B cell (primary cell): ENCODE data around the gene ZBED1. TPM values are rescaled to one million over a fixed set of nuclear protein-coding genes. Genes with fewer than 3 reads are reported as not detected.
A peak's percentile ranks its signal among the peaks of the same experiment; 100 is the strongest.

Experiments
- ATAC-seq: fragments of 200-7000 bp; cut with Tn5 transposase; one replicate; pipeline ENCODE4 v1.10.0; 2021; ENCODE audit warnings: low read depth, mild to moderate bottlenecking, moderate number of reproducible peaks, moderate library complexity
- CTCF ChIA-PET: fragments of 350-600 bp; sonication (Branson Sonifier 250); formaldehyde crosslinking; loops from one replicate; lab custom pipeline; 2021; ENCODE audit warnings: antibody characterized with exemption, inconsistent platforms; lab: Charles Lee
- POLR2A ChIA-PET: fragments of 350-600 bp; sonication (Branson Sonifier 250); formaldehyde crosslinking; loops from one replicate; lab custom pipeline; 2021; ENCODE audit warnings: antibody characterized with exemption; lab: Charles Lee
- DNase-seq: peaks from one replicate; pipeline ENCODE4 v3.0.0; 2013
- H2AFZ ChIP-seq: 2 replicates; pipeline ENCODE4 v1.6.1; 2012; ENCODE audit warnings: mild to moderate bottlenecking, low read depth, low read length; ENCODE audit not compliant: insufficient read depth, poor library complexity, severe bottlenecking
- H3K27ac ChIP-seq, 2 donors: 1 replicate in 1 of 2; 2 replicates in 1 of 2; pipeline ENCODE4 v1.5.1; 2012 to 2013; ENCODE audit warnings: low read length in 2 of 2, mild to moderate bottlenecking in 2 of 2, moderate library complexity in 1 of 2
- H3K27me3 ChIP-seq, 4 experiments: fragments of 200-600 bp in 1 of 4; sonication (generic) in 1 of 4; replicated peaks in 1 of 4; 1 replicate in 2 of 4; 2 replicates in 2 of 4; pipeline versions ENCODE4 v1.6.1 to v1.7.0; 2013 to 2016; ENCODE audit warnings: low read length in 3 of 4, mild to moderate bottlenecking in 2 of 4, mixed read lengths in 1 of 4, moderate library complexity in 1 of 4; ENCODE audit not compliant: insufficient read depth in 4 of 4, control insufficient read depth in 3 of 4; ENCODE audit errors: control extremely low read depth in 1 of 4
- H3K36me3 ChIP-seq, 2 experiments: replicated peaks in 1 of 2; 1 replicate in 1 of 2; 2 replicates in 1 of 2; pipeline versions ENCODE4 v1.6.1 to v1.7.1; 2013; ENCODE audit warnings: low read length in 1 of 2; ENCODE audit not compliant: insufficient read depth in 2 of 2, control insufficient read depth in 1 of 2; ENCODE audit errors: control extremely low read depth in 1 of 2, extremely low read depth in 1 of 2
- H3K4me1 ChIP-seq, 2 donors: fragments of 200-600 bp in 1 of 2; sonication (generic) in 1 of 2; 1 replicate in 1 of 2; 2 replicates in 1 of 2; pipeline versions ENCODE4 v1.5.1 to v1.6.1; 2013 to 2017; ENCODE audit warnings: low read length in 2 of 2; ENCODE audit not compliant: control insufficient read depth in 2 of 2, insufficient read depth in 2 of 2
- H3K4me2 ChIP-seq: replicated peaks from 2 replicates; pipeline ENCODE3; 2012; ENCODE audit warnings: mild to moderate bottlenecking, low read depth, low read length; ENCODE audit not compliant: poor library complexity, severe bottlenecking
- H3K4me3 ChIP-seq, 5 experiments: fragments of 200-600 bp in 1 of 5; sonication (generic) in 1 of 5; 1 replicate in 3 of 5; 2 replicates in 2 of 5; pipeline versions ENCODE4 v1.5.1 to v1.7.0; 2011 to 2016; ENCODE audit warnings: low read length in 4 of 5, mild to moderate bottlenecking in 4 of 5, low read depth in 2 of 5, control low read depth in 1 of 5, moderate library complexity in 1 of 5; ENCODE audit not compliant: insufficient read depth in 1 of 5; ENCODE audit errors: control extremely low read depth in 1 of 5, extremely low read depth in 1 of 5
- H3K79me2 ChIP-seq: fragments of 200-600 bp; sonication (generic); one replicate; pipeline ENCODE4 v1.6.0; 2016; ENCODE audit warnings: low read length; ENCODE audit not compliant: control insufficient read depth, insufficient read depth
- H3K9ac ChIP-seq: fragments of 200-600 bp; sonication (generic); 2 replicates; pipeline ENCODE4 v1.6.1; 2017; ENCODE audit warnings: mild to moderate bottlenecking, low read length, moderate library complexity
- H3K9me3 ChIP-seq, 3 donors: one replicate each; pipeline versions ENCODE4 v1.6.1 to v1.7.1; 2013; ENCODE audit warnings: low read length in 2 of 3; ENCODE audit not compliant: control insufficient read depth in 2 of 3, insufficient read depth in 1 of 3; ENCODE audit errors: control extremely low read depth in 1 of 3
- H4K20me1 ChIP-seq: 2 replicates; pipeline ENCODE4 v1.6.0; 2012; ENCODE audit warnings: mild to moderate bottlenecking, low read length; ENCODE audit not compliant: insufficient read depth, control insufficient read depth, poor library complexity, severe bottlenecking
- H3K27ac Mint-ChIP-seq: one replicate; pipeline ENCODE4 v1.8.0; 2021; ENCODE audit warnings: mixed read lengths
- H3K27me3 Mint-ChIP-seq: one replicate; pipeline ENCODE4 v1.8.0; 2021; ENCODE audit warnings: mixed read lengths
- H3K4me1 Mint-ChIP-seq: one replicate; pipeline ENCODE4 v1.8.0; 2021; ENCODE audit warnings: mixed read lengths
- H3K4me3 Mint-ChIP-seq: one replicate; pipeline ENCODE4 v1.8.0; 2021; ENCODE audit warnings: mixed read lengths
- H3K9me3 Mint-ChIP-seq: one replicate; pipeline ENCODE4 v1.8.0; 2022; ENCODE audit warnings: mixed read lengths; ENCODE audit not compliant: insufficient read depth
- CTCF ChIP-seq: fragments of 200-600 bp; IDR thresholded peaks from one replicate; pipeline ENCODE4 v1.8.0; 2022; ENCODE audit warnings: antibody characterized with exemption, mild to moderate bottlenecking
- EZH2 ChIP-seq: IDR thresholded peaks from 2 replicates; pipeline ENCODE4 v1.6.1; 2012; ENCODE audit warnings: borderline replicate concordance, low read depth, mild to moderate bottlenecking, moderate library complexity, low read length; ENCODE audit not compliant: insufficient read depth, poor library complexity, severe bottlenecking
- WGBS: methylation state at CpG from one replicate; pipeline ENCODE4 v1.1.5; 2013; ENCODE audit warnings: missing lambda C conversion rate; ENCODE audit not compliant: insufficient coverage; 5-methylcytosine and 5-hydroxymethylcytosine counted together
- intact Hi-C: fragments of 100-400 bp; cut with micrococcal nuclease; formaldehyde crosslinking; loops from one replicate; pipeline ENCODE4 v1.10.0; 2022
- polyA plus RNA-seq: library from polyadenylated mRNA; depleted of rRNA; stranded (reverse); fragments of >200 nt; gene quantifications from 2 replicates; pipeline ENCODE4 v1.2.3, GENCODE V29; 2012
- total RNA-seq, 2 donors: library from RNA; stranded (reverse); fragments of 120-200 nt in 1 of 2; gene quantifications; 1 replicate in 1 of 2; 2 replicates in 1 of 2; pipeline versions ENCODE4 v1.2.3 to v1.2.4, GENCODE V29; 2013 to 2022

The ZBED1 gene
- total and polyA plus RNA-seq, 2 donors (not counting 1 experiment from before 2014, with no cell fraction given), result 20.3 to 44.7 TPM

GRCh38 chrX:2497961-2498780 is 2.6 kb downstream of the ZBED1 start:
- H3K27me3 Mint-ChIP-seq, result no peaks in the 10 kb centered on the region
- Histone ChIP-seq H3K27ac (peak overlapping the region; percentile 46 to 85), H3K4me1 (peaks cover 22 to 38% of the 10 kb centered on the region in 2 donors), H4K20me1 (peaks cover 19% of the 10 kb centered on the region), H3K4me3 (peak overlapping the region in 1 of 5 experiments; percentile 7), H3K36me3 (peaks cover 2 to 13% of the 10 kb centered on the region in 2 experiments), H3K4me2 (peak overlapping the region; percentile 97), H3K9me3 (no peaks in the 10 kb centered on the region), H3K27me3 (no peaks in the 10 kb centered on the region), H3K79me2 (peaks cover 60% of the 10 kb centered on the region), H3K9ac (no peak overlapping the region), H2AFZ (no peak overlapping the region)
- ChIA-PET POLR2A (no interaction called here), CTCF (no interaction called here)
- no peak for ATAC-seq
- intact Hi-C loops, result loop anchor here (1.0 kb wide), 1 partner anchor 95 kb away; no protein-coding TSS in a partner anchor
- 100% methylated on average over 3 of the region's 11 CpGs for WGBS
- no peak for DNase-seq
- peak overlapping the region; percentile 87 for H3K4me3 Mint-ChIP-seq
- peak overlapping the region; percentile 88 for H3K27ac Mint-ChIP-seq
- TF ChIP-seq EZH2, result no peak
- TF ChIP-seq CTCF, result no peak
- H3K4me1 Mint-ChIP-seq, result peaks cover 32% of the 10 kb centered on the region
- H3K9me3 Mint-ChIP-seq, result no peaks in the 10 kb centered on the region

DNA sequence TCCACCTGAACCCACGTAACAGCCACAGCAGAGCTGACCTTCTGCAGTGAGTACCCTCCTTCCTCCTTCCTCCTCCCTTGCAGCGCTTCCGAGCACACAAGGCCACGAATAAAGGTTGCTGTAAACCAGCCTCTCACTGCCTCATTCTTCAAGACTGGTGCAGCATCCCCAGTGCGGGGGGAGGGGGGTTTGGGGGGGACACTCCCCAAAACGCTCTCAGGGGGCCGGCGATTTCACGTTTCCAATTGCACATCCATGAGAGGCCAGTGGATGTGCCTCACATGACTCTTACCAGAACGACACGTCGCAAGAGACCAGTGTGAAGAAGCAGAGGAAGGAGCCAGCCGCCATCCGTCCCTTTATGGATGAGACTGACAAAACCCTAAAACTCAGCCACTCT is 5.2 kb downstream of the ZBED1 start:
- Histone ChIP-seq H3K4me1 (peaks cover 28 to 45% of the 10 kb centered on the region in 2 donors), H3K9me3 (no peaks in the 10 kb centered on the region), H3K4me3 (no peak overlapping the region), H2AFZ (no peak overlapping the region), H4K20me1 (peaks cover 42% of the 10 kb centered on the region), H3K27ac (no peak overlapping the region), H3K27me3 (no peaks in the 10 kb centered on the region), H3K36me3 (peaks cover 2 to 16% of the 10 kb centered on the region in 2 experiments), H3K79me2 (peaks cover 69% of the 10 kb centered on the region), H3K9ac (no peak overlapping the region), H3K4me2 (no peak overlapping the region)
- intact Hi-C loops, result no loop called here
- peaks cover 49% of the 10 kb centered on the region for H3K4me1 Mint-ChIP-seq
- ChIA-PET POLR2A (no interaction called here), CTCF (no interaction called here)
- H3K9me3 Mint-ChIP-seq, result no peaks in the 10 kb centered on the region
- TF ChIP-seq CTCF, result no peak
- TF ChIP-seq EZH2, result no peak
- H3K4me3 Mint-ChIP-seq, result no peak overlapping the region
- DNase-seq (no peak), ATAC-seq (no peak)
- WGBS, result 93% methylated on average over 7 of the region's 14 CpGs
- H3K27ac Mint-ChIP-seq, result no peak overlapping the region
- H3K27me3 Mint-ChIP-seq, result no peaks in the 10 kb centered on the region
